Neural progenitor cell (in vitro differentiated cells): ENCODE results near the gene CCDC178.

Experiments
- CTCF ChIP-seq: fragments of 200-600 bp; sonication (generic); IDR thresholded peaks from 2 replicates; pipeline ENCODE4 v1.5.1; 2017; ENCODE audit warnings: antibody characterized with exemption, mild to moderate bottlenecking
- EZH2phosphoT487 ChIP-seq: fragments of 200-600 bp; sonication (generic); IDR thresholded peaks from 2 replicates; pipeline ENCODE4 v1.6.1; 2017; ENCODE audit warnings: antibody characterized with exemption

- no peak for TF ChIP-seq CTCF
- TF ChIP-seq EZH2phosphoT487 = no peak
Measured at GRCh38 chr18:33052886-33053285, 387.6 kb downstream of the CCDC178 start.
